B cell (primary cell): ENCODE measurements around the gene RET. TPM values are rescaled to one million over a fixed set of nuclear protein-coding genes. Genes with fewer than 3 reads are reported as not detected.

ENCODE experiments used
- ATAC-seq: fragments of 200-7000 bp; cut with Tn5 transposase; one replicate; pipeline ENCODE4 v1.10.0; 2021; ENCODE audit warnings: low read depth, mild to moderate bottlenecking, moderate number of reproducible peaks, moderate library complexity
- CTCF ChIA-PET: fragments of 350-600 bp; sonication (Branson Sonifier 250); formaldehyde crosslinking; loops from one replicate; lab custom pipeline; 2021; ENCODE audit warnings: antibody characterized with exemption, inconsistent platforms; lab: Charles Lee
- POLR2A ChIA-PET: fragments of 350-600 bp; sonication (Branson Sonifier 250); formaldehyde crosslinking; loops from one replicate; lab custom pipeline; 2021; ENCODE audit warnings: antibody characterized with exemption; lab: Charles Lee
- DNase-seq: peaks from one replicate; pipeline ENCODE4 v3.0.0; 2013
- H2AFZ ChIP-seq: 2 replicates; pipeline ENCODE4 v1.6.1; 2012; ENCODE audit warnings: mild to moderate bottlenecking, low read depth, low read length; ENCODE audit not compliant: insufficient read depth, poor library complexity, severe bottlenecking
- H3K27ac ChIP-seq, 2 donors: 1 replicate in 1 of 2; 2 replicates in 1 of 2; pipeline ENCODE4 v1.5.1; 2012 to 2013; ENCODE audit warnings: low read length in 2 of 2, mild to moderate bottlenecking in 2 of 2, moderate library complexity in 1 of 2
- H3K27me3 ChIP-seq, 4 experiments: fragments of 200-600 bp in 1 of 4; sonication (generic) in 1 of 4; replicated peaks in 1 of 4; 1 replicate in 2 of 4; 2 replicates in 2 of 4; pipeline versions ENCODE4 v1.6.1 to v1.7.0; 2013 to 2016; ENCODE audit warnings: low read length in 3 of 4, mild to moderate bottlenecking in 2 of 4, mixed read lengths in 1 of 4, moderate library complexity in 1 of 4; ENCODE audit not compliant: insufficient read depth in 4 of 4, control insufficient read depth in 3 of 4; ENCODE audit errors: control extremely low read depth in 1 of 4
- H3K36me3 ChIP-seq, 2 experiments: replicated peaks in 1 of 2; 1 replicate in 1 of 2; 2 replicates in 1 of 2; pipeline versions ENCODE4 v1.6.1 to v1.7.1; 2013; ENCODE audit warnings: low read length in 1 of 2; ENCODE audit not compliant: insufficient read depth in 2 of 2, control insufficient read depth in 1 of 2; ENCODE audit errors: control extremely low read depth in 1 of 2, extremely low read depth in 1 of 2
- H3K4me1 ChIP-seq, 2 donors: fragments of 200-600 bp in 1 of 2; sonication (generic) in 1 of 2; 1 replicate in 1 of 2; 2 replicates in 1 of 2; pipeline versions ENCODE4 v1.5.1 to v1.6.1; 2013 to 2017; ENCODE audit warnings: low read length in 2 of 2; ENCODE audit not compliant: control insufficient read depth in 2 of 2, insufficient read depth in 2 of 2
- H3K4me2 ChIP-seq: replicated peaks from 2 replicates; pipeline ENCODE3; 2012; ENCODE audit warnings: mild to moderate bottlenecking, low read depth, low read length; ENCODE audit not compliant: poor library complexity, severe bottlenecking
- H3K4me3 ChIP-seq, 5 experiments: fragments of 200-600 bp in 1 of 5; sonication (generic) in 1 of 5; 1 replicate in 3 of 5; 2 replicates in 2 of 5; pipeline versions ENCODE4 v1.5.1 to v1.7.0; 2011 to 2016; ENCODE audit warnings: low read length in 4 of 5, mild to moderate bottlenecking in 4 of 5, low read depth in 2 of 5, control low read depth in 1 of 5, moderate library complexity in 1 of 5; ENCODE audit not compliant: insufficient read depth in 1 of 5; ENCODE audit errors: control extremely low read depth in 1 of 5, extremely low read depth in 1 of 5
- H3K79me2 ChIP-seq: fragments of 200-600 bp; sonication (generic); one replicate; pipeline ENCODE4 v1.6.0; 2016; ENCODE audit warnings: low read length; ENCODE audit not compliant: control insufficient read depth, insufficient read depth
- H3K9ac ChIP-seq: fragments of 200-600 bp; sonication (generic); 2 replicates; pipeline ENCODE4 v1.6.1; 2017; ENCODE audit warnings: mild to moderate bottlenecking, low read length, moderate library complexity
- H3K9me3 ChIP-seq, 3 donors: one replicate each; pipeline versions ENCODE4 v1.6.1 to v1.7.1; 2013; ENCODE audit warnings: low read length in 2 of 3; ENCODE audit not compliant: control insufficient read depth in 2 of 3, insufficient read depth in 1 of 3; ENCODE audit errors: control extremely low read depth in 1 of 3
- H4K20me1 ChIP-seq: 2 replicates; pipeline ENCODE4 v1.6.0; 2012; ENCODE audit warnings: mild to moderate bottlenecking, low read length; ENCODE audit not compliant: insufficient read depth, control insufficient read depth, poor library complexity, severe bottlenecking
- H3K27ac Mint-ChIP-seq: one replicate; pipeline ENCODE4 v1.8.0; 2021; ENCODE audit warnings: mixed read lengths
- H3K27me3 Mint-ChIP-seq: one replicate; pipeline ENCODE4 v1.8.0; 2021; ENCODE audit warnings: mixed read lengths
- H3K4me1 Mint-ChIP-seq: one replicate; pipeline ENCODE4 v1.8.0; 2021; ENCODE audit warnings: mixed read lengths
- H3K4me3 Mint-ChIP-seq: one replicate; pipeline ENCODE4 v1.8.0; 2021; ENCODE audit warnings: mixed read lengths
- H3K9me3 Mint-ChIP-seq: one replicate; pipeline ENCODE4 v1.8.0; 2022; ENCODE audit warnings: mixed read lengths; ENCODE audit not compliant: insufficient read depth
- CTCF ChIP-seq: fragments of 200-600 bp; IDR thresholded peaks from one replicate; pipeline ENCODE4 v1.8.0; 2022; ENCODE audit warnings: antibody characterized with exemption, mild to moderate bottlenecking
- EZH2 ChIP-seq: IDR thresholded peaks from 2 replicates; pipeline ENCODE4 v1.6.1; 2012; ENCODE audit warnings: borderline replicate concordance, low read depth, mild to moderate bottlenecking, moderate library complexity, low read length; ENCODE audit not compliant: insufficient read depth, poor library complexity, severe bottlenecking
- WGBS: methylation state at CpG from one replicate; pipeline ENCODE4 v1.1.5; 2013; ENCODE audit warnings: missing lambda C conversion rate; ENCODE audit not compliant: insufficient coverage; 5-methylcytosine and 5-hydroxymethylcytosine counted together
- intact Hi-C: fragments of 100-400 bp; cut with micrococcal nuclease; formaldehyde crosslinking; loops from one replicate; pipeline ENCODE4 v1.10.0; 2022
- polyA plus RNA-seq: library from polyadenylated mRNA; depleted of rRNA; stranded (reverse); fragments of >200 nt; gene quantifications from 2 replicates; pipeline ENCODE4 v1.2.3, GENCODE V29; 2012
- total RNA-seq, 2 donors: library from RNA; stranded (reverse); fragments of 120-200 nt in 1 of 2; gene quantifications; 1 replicate in 1 of 2; 2 replicates in 1 of 2; pipeline versions ENCODE4 v1.2.3 to v1.2.4, GENCODE V29; 2013 to 2022

RET gene
- total and polyA plus RNA-seq, 2 donors (not counting 1 experiment from before 2014, with no cell fraction given): 0.16 to 0.27 TPM

- H4K20me1 ChIP-seq: no peaks in the 10 kb centered on the region
- POLR2A ChIA-PET: no interaction called here
- H3K27me3 Mint-ChIP-seq: peaks cover 4% of the 10 kb centered on the region
- no peak for TF ChIP-seq CTCF
- no peak for TF ChIP-seq EZH2
- H3K4me3 ChIP-seq: no peak overlapping the region
- H3K27ac Mint-ChIP-seq: no peak overlapping the region
- CTCF ChIA-PET: no interaction called here
- H2AFZ ChIP-seq: no peak overlapping the region
- H3K4me1 ChIP-seq: no peaks in the 10 kb centered on the region
- no peaks in the 10 kb centered on the region for H3K36me3 ChIP-seq
- H3K4me3 Mint-ChIP-seq: no peak overlapping the region
- H3K79me2 ChIP-seq: no peaks in the 10 kb centered on the region
- H3K4me1 Mint-ChIP-seq: no peaks in the 10 kb centered on the region
- H3K27me3 ChIP-seq: no peaks in the 10 kb centered on the region
- no peak overlapping the region for H3K9ac ChIP-seq
- intact Hi-C loops: no loop called here
- no peak overlapping the region for H3K27ac ChIP-seq
- H3K4me2 ChIP-seq: no peak overlapping the region
- H3K9me3 ChIP-seq: no peaks in the 10 kb centered on the region
- ATAC-seq (no peak), DNase-seq (no peak)
- no peaks in the 10 kb centered on the region for H3K9me3 Mint-ChIP-seq
- 86% methylated on average over 14 of the region's 14 CpGs for WGBS
Observed at GRCh38 chr10:43046288-43046991, 30.4 kb upstream of the RET start.

DNA sequence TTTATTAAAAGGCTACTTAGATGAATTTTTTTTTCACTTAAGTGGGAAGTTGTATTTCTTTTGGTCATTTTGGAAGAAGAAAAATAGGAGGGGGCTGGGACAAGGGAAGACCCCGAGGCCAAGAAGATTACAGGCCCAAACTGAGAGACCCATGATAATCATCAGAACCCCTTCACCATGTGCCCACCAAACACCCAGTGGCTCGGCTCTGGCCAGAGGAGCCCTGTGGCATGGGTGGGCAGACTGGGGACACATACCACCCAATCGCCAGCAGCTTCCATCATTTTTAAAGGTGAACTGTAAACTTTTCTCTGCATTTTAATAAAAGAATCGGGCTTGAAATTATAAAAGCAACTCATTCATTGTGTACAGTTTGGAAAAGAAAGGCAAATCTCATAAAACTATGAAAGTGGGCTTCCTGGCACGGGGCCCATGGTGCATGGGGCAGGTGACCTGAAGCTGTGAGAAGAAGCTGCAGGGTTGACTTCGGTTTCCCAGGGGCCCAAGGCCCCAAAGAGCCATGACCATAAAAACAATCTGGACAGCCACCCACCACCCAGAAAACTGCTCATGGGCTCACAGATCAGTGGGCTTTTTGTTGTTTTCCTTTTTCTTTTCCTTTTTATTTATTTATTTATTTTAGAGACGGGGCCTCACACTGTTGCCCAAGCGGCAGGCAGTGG, 29.4 kb upstream of the RET start:
- whole genome bisulfite sequencing: 83% methylated on average over 2 of the region's 8 CpGs
- H3K9ac ChIP-seq: no peak overlapping the region
- H3K4me1 ChIP-seq: no peaks in the 10 kb centered on the region
- no peak overlapping the region for H3K4me3 ChIP-seq
- TF ChIP-seq EZH2 (no peak), CTCF (no peak)
- H3K4me2 ChIP-seq: no peak overlapping the region
- H2AFZ ChIP-seq: no peak overlapping the region
- H3K27me3 Mint-ChIP-seq: peaks cover 4% of the 10 kb centered on the region
- no peaks in the 10 kb centered on the region for H3K79me2 ChIP-seq
- H3K27me3 ChIP-seq: no peaks in the 10 kb centered on the region
- H3K36me3 ChIP-seq: no peaks in the 10 kb centered on the region
- no peaks in the 10 kb centered on the region for H3K4me1 Mint-ChIP-seq
- no peaks in the 10 kb centered on the region for H3K9me3 ChIP-seq
- no peak overlapping the region for H3K27ac Mint-ChIP-seq
- no peaks in the 10 kb centered on the region for H3K9me3 Mint-ChIP-seq
- CTCF ChIA-PET: no interaction called here
- H3K4me3 Mint-ChIP-seq: no peak overlapping the region
- no peak overlapping the region for H3K27ac ChIP-seq
- POLR2A ChIA-PET: no interaction called here
- DNase-seq: no peak
- H4K20me1 ChIP-seq: no peaks in the 10 kb centered on the region
- no peak for ATAC-seq
- intact Hi-C loops: no loop called here
